A673 (cell line): ENCODE measurements around the gene ELOVL3.

Source experiments
- CTCF ChIP-seq: fragments of 300-800, 200-600 bp; sonication (generic); conservative IDR thresholded peaks from 2 replicates; pipeline ENCODE4 v1.5.1; 2017; ENCODE audit warnings: low read depth, mild to moderate bottlenecking, antibody characterized with exemption, low read length, moderate library complexity, mixed read lengths
- EZH2 ChIP-seq: fragments of 200-600 bp; sonication (generic); IDR thresholded peaks from 2 replicates; pipeline ENCODE4 v1.6.1; 2017; ENCODE audit warnings: borderline replicate concordance, low read depth, mild to moderate bottlenecking, mixed read lengths, antibody characterized with exemption, low read length; ENCODE audit not compliant: poor library complexity, severe bottlenecking

- TF ChIP-seq CTCF, result no peak
- TF ChIP-seq EZH2, result no peak
These were observed 28.3 kb downstream of the ELOVL3 start for GRCh38 chr10:102254426-102254825.
